HepG2 (cell line): ENCODE measurements around the gene ARHGEF40. TPM values are rescaled to one million over a fixed set of nuclear protein-coding genes. Genes with fewer than 3 reads are reported as not detected.

Experiments used
- AHR ChIP-seq: IDR thresholded peaks from 2 replicates; pipeline ENCODE4 v1.6.1; 2018; ENCODE audit warnings: missing genetic modification reagents, missing compliant biosample characterization
- AKAP8 ChIP-seq: sonication (generic); formaldehyde crosslinking; IDR thresholded peaks from 2 replicates; pipeline ENCODE4 v1.5.1; 2020; ENCODE audit warnings: mild to moderate bottlenecking, missing genetic modification reagents
- CHD4 ChIP-seq: fragments of 200-600 bp; sonication (generic); IDR thresholded peaks from 2 replicates; pipeline ENCODE4 v1.7.0; 2017; ENCODE audit warnings: mild to moderate bottlenecking, low read length, borderline replicate concordance
- HHEX ChIP-seq: IDR thresholded peaks from 2 replicates; pipeline ENCODE4 v1.6.1; 2016; ENCODE audit warnings: control low read depth
- MXD4 ChIP-seq: IDR thresholded peaks from 2 replicates; pipeline ENCODE4 v1.6.1; 2016; ENCODE audit warnings: mild to moderate bottlenecking, missing biosample characterization, missing genetic modification reagents
- ZFYVE20 ChIP-seq: sonication (generic); formaldehyde crosslinking; IDR thresholded peaks from 2 replicates; pipeline ENCODE4 v1.8.0; 2023; ENCODE audit warnings: low read depth, mild to moderate bottlenecking, moderate library complexity, missing genetic modification reagents, borderline replicate concordance
- polyA plus RNA-seq, 8 experiments: library from polyadenylated mRNA; depleted of rRNA in 3 of 8; stranded (reverse) in 7 of 8; unstranded in 1 of 8; fragments of >200 nt; fragmentation: Illumina TruSeq in 4 of 8; extraction: Trizol in 4 of 8; gene quantifications; 2 replicates each; pipeline versions ENCODE4 v1.2.1 to v1.2.3, GENCODE V29; 2011 to 2016; ENCODE audit warnings: low read depth in 4 of 8, missing spikeins in 1 of 8, mixed read lengths in 1 of 8; ENCODE audit not compliant: insufficient read depth in 1 of 8
- total RNA-seq, 5 experiments: library from RNA; depleted of rRNA; stranded (reverse); fragments of >200 nt; fragmentation: Illumina TruSeq; extraction: Trizol; gene quantifications; 2 replicates each; pipeline ENCODE4 v1.2.3, GENCODE V29; 2016; ENCODE audit warnings: low read depth in 1 of 5
- TF ChIP-seq, protein P1 (sequence below), 2 experiments: fragments of 450-650 bp in 1 of 2; sonication (generic) in 1 of 2; formaldehyde crosslinking in 1 of 2; IDR thresholded peaks; 2 replicates each; pipeline versions ENCODE4 v1.6.1 to v1.8.0; 2016 to 2022; ENCODE audit warnings: antibody characterized with exemption in 1 of 2, mild to moderate bottlenecking in 1 of 2, missing genetic modification reagents in 1 of 2
- TF ChIP-seq, protein P2 (sequence below): sonication (generic); formaldehyde crosslinking; IDR thresholded peaks from 2 replicates; pipeline ENCODE4 v1.4.0; 2020; ENCODE audit warnings: missing genetic modification reagents
- TF ChIP-seq, protein P3 (sequence below): sonication (generic); formaldehyde crosslinking; IDR thresholded peaks from 2 replicates; pipeline ENCODE4 v1.4.0; 2020; ENCODE audit warnings: missing genetic modification reagents
- TF ChIP-seq, protein P4 (sequence below): sonication (generic); formaldehyde crosslinking; IDR thresholded peaks from 2 replicates; pipeline ENCODE4 v1.4.0; 2020; ENCODE audit warnings: missing genetic modification reagents
- TF ChIP-seq, protein P5 (sequence below): sonication (generic); formaldehyde crosslinking; IDR thresholded peaks from 2 replicates; pipeline ENCODE4 v1.5.0; 2020; ENCODE audit warnings: mild to moderate bottlenecking, missing genetic modification reagents

ARHGEF40 gene
- total and polyA plus RNA-seq, 2 of the 13 experiments (the other 11 are each of a cell fraction or from before 2014, with no cell fraction given) = 28.1 to 78.1 TPM

DNA sequence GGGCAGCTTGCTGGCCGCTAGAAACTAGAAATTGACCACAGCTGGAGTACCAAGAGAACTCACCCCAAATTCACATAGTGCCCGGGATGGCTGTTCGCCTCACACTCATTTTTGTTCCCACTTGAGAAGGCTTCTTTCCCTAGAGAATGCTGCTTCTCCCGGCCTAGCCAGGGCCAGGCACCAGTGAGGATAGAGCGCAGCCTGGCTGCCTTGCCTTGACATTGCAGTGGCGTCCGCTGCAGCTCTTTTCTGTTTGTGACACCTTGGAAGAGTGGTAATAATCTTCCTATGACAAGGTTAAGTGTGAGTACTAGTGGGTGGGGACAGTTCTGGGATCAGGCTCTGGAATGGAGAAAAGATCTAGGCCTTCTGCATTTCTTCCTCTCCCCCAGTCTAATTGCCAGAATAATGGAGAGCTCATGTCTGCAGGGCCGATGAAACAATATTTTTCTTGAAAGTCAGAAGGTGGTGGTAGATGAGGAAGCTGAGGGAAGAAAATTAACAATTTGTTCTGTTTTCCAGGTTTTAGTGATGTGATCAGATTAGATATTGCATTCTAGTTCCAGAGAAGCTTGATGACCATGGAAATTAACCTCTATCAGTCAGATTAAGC is 34.5 kb downstream of the ARHGEF40 start (continued):
- 0 out of 2 replicates have a peak, but pooled peaks have one; percentile 37 for TF ChIP-seq AKAP8 (CRISPR knock-in tag)
- TF ChIP-seq HHEX (CRISPR knock-in tag) = no peak
- TF ChIP-seq, protein P1, sequence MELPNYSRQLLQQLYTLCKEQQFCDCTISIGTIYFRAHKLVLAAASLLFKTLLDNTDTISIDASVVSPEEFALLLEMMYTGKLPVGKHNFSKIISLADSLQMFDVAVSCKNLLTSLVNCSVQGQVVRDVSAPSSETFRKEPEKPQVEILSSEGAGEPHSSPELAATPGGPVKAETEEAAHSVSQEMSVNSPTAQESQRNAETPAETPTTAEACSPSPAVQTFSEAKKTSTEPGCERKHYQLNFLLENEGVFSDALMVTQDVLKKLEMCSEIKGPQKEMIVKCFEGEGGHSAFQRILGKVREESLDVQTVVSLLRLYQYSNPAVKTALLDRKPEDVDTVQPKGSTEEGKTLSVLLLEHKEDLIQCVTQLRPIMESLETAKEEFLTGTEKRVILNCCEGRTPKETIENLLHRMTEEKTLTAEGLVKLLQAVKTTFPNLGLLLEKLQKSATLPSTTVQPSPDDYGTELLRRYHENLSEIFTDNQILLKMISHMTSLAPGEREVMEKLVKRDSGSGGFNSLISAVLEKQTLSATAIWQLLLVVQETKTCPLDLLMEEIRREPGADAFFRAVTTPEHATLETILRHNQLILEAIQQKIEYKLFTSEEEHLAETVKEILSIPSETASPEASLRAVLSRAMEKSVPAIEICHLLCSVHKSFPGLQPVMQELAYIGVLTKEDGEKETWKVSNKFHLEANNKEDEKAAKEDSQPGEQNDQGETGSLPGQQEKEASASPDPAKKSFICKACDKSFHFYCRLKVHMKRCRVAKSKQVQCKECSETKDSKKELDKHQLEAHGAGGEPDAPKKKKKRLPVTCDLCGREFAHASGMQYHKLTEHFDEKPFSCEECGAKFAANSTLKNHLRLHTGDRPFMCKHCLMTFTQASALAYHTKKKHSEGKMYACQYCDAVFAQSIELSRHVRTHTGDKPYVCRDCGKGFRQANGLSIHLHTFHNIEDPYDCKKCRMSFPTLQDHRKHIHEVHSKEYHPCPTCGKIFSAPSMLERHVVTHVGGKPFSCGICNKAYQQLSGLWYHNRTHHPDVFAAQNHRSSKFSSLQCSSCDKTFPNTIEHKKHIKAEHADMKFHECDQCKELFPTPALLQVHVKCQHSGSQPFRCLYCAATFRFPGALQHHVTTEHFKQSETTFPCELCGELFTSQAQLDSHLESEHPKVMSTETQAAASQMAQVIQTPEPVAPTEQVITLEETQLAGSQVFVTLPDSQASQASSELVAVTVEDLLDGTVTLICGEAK (IDR thresholded peaks at IDR 0.05) = no peak
- TF ChIP-seq, protein P1 (CRISPR knock-in tag; IDR thresholded peaks at IDR 0.05) = no peak; the same call in 1 of the 2 replicates
- TF ChIP-seq, protein P2, sequence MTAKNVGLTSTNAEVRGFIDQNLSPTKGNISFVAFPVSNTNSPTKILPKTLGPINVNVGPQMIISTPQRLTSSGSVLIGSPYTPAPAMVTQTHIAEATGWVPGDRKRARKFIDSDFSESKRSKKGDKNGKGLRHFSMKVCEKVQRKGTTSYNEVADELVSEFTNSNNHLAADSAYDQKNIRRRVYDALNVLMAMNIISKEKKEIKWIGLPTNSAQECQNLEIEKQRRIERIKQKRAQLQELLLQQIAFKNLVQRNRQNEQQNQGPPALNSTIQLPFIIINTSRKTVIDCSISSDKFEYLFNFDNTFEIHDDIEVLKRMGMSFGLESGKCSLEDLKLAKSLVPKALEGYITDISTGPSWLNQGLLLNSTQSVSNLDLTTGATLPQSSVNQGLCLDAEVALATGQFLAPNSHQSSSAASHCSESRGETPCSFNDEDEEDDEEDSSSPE (CRISPR knock-in tag) = no peak
- TF ChIP-seq CHD4 = peak; percentile 59; the same call in 1 of the 2 replicates
- no peak for TF ChIP-seq AHR (CRISPR knock-in tag)
- TF ChIP-seq, protein P3, sequence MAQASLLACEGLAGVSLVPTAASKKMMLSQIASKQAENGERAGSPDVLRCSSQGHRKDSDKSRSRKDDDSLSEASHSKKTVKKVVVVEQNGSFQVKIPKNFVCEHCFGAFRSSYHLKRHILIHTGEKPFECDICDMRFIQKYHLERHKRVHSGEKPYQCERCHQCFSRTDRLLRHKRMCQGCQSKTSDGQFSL = no peak
- TF ChIP-seq, protein P4, sequence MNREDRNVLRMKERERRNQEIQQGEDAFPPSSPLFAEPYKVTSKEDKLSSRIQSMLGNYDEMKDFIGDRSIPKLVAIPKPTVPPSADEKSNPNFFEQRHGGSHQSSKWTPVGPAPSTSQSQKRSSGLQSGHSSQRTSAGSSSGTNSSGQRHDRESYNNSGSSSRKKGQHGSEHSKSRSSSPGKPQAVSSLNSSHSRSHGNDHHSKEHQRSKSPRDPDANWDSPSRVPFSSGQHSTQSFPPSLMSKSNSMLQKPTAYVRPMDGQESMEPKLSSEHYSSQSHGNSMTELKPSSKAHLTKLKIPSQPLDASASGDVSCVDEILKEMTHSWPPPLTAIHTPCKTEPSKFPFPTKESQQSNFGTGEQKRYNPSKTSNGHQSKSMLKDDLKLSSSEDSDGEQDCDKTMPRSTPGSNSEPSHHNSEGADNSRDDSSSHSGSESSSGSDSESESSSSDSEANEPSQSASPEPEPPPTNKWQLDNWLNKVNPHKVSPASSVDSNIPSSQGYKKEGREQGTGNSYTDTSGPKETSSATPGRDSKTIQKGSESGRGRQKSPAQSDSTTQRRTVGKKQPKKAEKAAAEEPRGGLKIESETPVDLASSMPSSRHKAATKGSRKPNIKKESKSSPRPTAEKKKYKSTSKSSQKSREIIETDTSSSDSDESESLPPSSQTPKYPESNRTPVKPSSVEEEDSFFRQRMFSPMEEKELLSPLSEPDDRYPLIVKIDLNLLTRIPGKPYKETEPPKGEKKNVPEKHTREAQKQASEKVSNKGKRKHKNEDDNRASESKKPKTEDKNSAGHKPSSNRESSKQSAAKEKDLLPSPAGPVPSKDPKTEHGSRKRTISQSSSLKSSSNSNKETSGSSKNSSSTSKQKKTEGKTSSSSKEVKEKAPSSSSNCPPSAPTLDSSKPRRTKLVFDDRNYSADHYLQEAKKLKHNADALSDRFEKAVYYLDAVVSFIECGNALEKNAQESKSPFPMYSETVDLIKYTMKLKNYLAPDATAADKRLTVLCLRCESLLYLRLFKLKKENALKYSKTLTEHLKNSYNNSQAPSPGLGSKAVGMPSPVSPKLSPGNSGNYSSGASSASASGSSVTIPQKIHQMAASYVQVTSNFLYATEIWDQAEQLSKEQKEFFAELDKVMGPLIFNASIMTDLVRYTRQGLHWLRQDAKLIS (CRISPR knock-in tag) = no peak
- peak; percentile 49; the same call in 1 of the 2 replicates for TF ChIP-seq MXD4 (CRISPR knock-in tag)
- TF ChIP-seq ZFYVE20 = no peak
- TF ChIP-seq, protein P5, sequence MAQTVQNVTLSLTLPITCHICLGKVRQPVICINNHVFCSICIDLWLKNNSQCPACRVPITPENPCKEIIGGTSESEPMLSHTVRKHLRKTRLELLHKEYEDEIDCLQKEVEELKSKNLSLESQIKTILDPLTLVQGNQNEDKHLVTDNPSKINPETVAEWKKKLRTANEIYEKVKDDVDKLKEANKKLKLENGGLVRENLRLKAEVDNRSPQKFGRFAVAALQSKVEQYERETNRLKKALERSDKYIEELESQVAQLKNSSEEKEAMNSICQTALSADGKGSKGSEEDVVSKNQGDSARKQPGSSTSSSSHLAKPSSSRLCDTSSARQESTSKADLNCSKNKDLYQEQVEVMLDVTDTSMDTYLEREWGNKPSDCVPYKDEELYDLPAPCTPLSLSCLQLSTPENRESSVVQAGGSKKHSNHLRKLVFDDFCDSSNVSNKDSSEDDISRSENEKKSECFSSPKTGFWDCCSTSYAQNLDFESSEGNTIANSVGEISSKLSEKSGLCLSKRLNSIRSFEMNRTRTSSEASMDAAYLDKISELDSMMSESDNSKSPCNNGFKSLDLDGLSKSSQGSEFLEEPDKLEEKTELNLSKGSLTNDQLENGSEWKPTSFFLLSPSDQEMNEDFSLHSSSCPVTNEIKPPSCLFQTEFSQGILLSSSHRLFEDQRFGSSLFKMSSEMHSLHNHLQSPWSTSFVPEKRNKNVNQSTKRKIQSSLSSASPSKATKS (CRISPR knock-in tag) = 0 out of 2 replicates have a peak, but pooled peaks have one; percentile 44
